Stimulated activated effector memory CD8-positive, alpha-beta T cell treated with anti-CD3 and anti-CD28 coated beads, Interleukin-12 subunit alpha, Interleukin-12 subunit beta, amount 100 ng/mL, for 72 hours (primary cell): ENCODE data around the gene CRX.
"Not testable (repeated sequence)": the region's sequence is repeated elsewhere in the genome, so short reads cannot be mapped to it uniquely, and the experiment has no call there.

ENCODE experiments used
- ATAC-seq: fragments of 150-1000 bp; cut with Tn5 transposase; 2 replicates; pipeline ENCODE4 v1.10.0; 2021
- DNase-seq, 2 donors: peaks; one replicate each; pipeline ENCODE4 v3.0.0; 2021 to 2022; ENCODE audit warnings: low spot score in 2 of 2
- H3K27ac Mint-ChIP-seq: one replicate; pipeline ENCODE4 v1.8.0; 2022; ENCODE audit warnings: mild to moderate bottlenecking, mixed read lengths
- H3K36me3 Mint-ChIP-seq: one replicate; pipeline ENCODE4 v1.8.0; 2022; ENCODE audit warnings: mild to moderate bottlenecking, mixed read lengths
- H3K4me1 Mint-ChIP-seq: one replicate; pipeline ENCODE4 v1.8.0; 2022; ENCODE audit warnings: mixed read lengths
- H3K4me3 Mint-ChIP-seq: one replicate; pipeline ENCODE4 v1.8.0; 2022; ENCODE audit warnings: mild to moderate bottlenecking, mixed read lengths
- H3K9me3 Mint-ChIP-seq: one replicate; pipeline ENCODE4 v1.8.0; 2022; ENCODE audit warnings: mixed read lengths

CRX gene

DNA sequence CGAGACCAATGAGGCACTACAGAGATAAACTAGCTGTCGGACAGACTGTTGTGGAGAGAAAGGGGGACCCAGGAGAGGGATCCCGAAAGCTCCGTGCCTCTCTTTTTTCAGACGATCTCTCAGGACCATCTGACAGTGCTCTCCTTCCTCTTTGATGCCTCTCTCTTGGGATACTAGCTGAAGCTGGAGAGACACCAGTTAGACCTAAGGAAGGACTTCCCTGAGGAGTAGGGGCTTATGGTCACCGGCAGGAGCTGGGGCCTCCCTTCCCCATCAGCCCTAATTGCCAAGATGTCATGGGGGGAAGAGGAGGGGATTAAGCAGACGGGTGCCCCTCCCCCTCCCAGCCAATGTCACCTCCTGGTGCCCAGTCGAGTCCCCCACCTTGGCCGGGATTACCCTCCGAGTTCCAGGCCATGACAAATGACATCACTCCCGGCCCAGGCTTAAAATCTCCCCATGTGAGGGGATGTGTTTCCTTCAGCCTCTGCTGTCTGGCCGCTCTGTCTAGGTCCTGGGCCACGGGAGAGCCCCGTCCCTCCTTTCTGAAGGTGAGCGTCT lies at the start of gene CRX:
Gene CRX, plus strand, starts transcription at position 478 of the 561 bp plus-strand sequence. CDS start 12,507 bp downstream, outside the sequence.
- Mint-ChIP-seq H3K27ac (no peak within 1 kb of the TSS), H3K4me1 (peaks cover 10% of the 10 kb centered on the region), H3K9me3 (no peaks in the 10 kb centered on the region), H3K36me3 (no peaks in the 10 kb centered on the region), H3K4me3 (no peak within 1 kb of the TSS)
- ATAC-seq, result no peak
- no peak for DNase-seq

DNA sequence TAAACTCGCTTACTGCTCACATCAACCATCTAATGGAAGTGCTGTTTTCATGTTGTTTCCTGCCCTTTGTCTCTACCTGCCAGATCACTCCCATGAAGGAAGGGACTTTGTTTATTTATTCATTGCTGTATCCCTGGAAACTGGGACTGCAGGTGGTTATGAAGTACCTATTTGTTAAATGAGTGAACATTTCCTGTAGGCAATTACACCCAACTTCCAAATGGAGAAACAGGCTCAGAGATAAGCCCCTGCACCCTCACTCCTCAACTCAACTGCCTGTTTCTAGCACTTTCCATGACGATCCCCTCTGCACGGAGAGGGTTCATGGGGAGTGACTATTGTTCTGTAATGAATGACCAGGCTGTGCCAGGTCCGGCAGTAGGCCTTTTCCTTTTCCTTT lies 45.2 kb upstream of the CRX start:
- no peak overlapping the region for H3K27ac Mint-ChIP-seq
- ATAC-seq, result no peak

DNA sequence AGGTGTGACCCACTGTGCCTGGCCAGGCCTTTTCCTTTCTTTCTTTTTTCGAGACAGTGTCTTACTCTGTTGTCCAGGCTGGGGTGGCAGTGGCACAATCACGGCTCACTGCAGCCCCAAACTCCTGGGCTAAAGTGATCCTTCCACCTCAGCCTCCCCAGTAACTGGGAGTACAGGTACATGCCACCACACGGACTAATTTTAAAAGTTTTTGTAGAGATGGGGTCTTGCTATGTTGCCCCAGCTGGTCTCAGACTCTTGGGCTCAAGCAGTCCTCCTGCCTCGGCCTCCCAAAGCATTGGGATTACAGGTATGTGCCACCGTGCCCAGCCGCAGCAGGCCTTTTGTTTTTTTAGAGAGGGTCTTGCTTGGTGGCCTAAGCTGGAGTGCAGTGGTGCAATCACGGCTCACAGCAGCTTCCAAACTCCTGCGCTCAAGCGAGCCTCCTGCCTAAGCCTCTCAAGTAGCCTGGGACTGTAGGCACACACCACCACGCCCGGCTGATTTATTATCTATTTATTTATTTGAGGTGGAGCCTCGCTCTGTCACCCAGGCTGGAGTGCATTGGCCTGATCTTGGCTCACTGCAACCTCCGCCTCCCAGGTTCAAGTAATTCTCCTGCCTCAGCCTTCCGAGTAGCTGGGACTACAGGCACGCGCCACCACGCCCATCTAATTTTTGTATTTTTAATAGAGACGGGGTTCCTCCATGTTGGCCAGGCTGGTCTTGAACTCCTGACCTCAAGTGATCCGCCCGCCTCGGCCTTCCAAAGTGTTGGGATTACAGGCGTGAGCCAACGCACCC lies 44.3 kb upstream of the CRX start:
- peak overlapping the region; percentile 94 for H3K4me3 Mint-ChIP-seq
- peaks cover 22% of the 10 kb centered on the region for H3K36me3 Mint-ChIP-seq
- ATAC-seq, DNase-seq, H3K9me3 Mint-ChIP-seq: not testable (repeated sequence)
- H3K4me1 Mint-ChIP-seq, result peaks cover 34% of the 10 kb centered on the region
- H3K27ac Mint-ChIP-seq, result peak overlapping the region; percentile 99

More for the DNA sequence above, 45.2 kb upstream of the CRX start:
- DNase-seq, result no peak
- H3K9me3 Mint-ChIP-seq, result no peaks in the 10 kb centered on the region
- peak overlapping the region; percentile 94 for H3K4me3 Mint-ChIP-seq
- H3K36me3 Mint-ChIP-seq, result peaks cover 13% of the 10 kb centered on the region
- peaks cover 31% of the 10 kb centered on the region for H3K4me1 Mint-ChIP-seq

DNA sequence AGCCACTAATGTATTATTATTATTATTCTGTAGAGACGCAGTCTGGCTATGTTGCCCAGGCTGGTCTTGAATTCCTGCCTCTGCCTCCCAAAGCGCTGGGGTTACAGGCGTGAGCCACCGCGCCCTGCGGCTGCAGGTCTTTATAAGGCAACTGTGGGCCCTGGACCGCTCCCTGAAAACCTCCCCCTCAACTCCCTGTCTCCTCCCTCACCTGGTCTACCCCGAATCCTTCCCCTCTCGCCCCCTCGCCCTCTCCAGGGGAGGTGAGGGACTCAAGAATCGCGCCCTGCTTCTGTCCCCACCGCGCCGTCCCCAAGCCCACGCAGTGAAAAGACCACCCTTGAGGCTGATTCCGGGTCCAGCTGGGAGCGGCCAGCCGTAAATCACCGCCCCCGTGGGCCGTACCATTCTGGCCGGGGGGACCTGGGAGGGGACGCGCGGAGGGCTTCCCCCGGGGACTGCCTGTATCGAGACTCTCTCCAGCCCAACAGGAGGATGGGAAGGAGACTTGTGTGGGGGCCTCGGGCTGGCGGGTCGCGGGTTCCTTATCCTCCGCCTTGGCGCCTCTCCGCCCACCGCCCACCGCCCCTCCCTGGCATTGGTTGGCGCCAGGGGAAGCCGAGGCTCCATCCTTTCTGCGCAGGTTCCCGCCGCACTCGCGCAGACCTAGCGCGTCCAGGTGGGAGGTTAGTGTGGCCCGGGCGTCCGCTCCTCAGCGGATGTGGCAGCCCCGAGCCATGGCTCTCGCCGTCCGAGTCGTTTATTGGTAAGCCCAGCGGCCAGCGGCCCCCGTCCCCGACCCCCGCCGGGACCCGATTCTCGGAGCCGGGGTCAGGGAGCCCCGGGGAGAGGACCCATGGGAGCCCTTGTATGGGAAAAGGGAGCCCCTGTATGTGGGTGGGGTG lies 43.4 kb upstream of the CRX start, which contains the start of gene SELENOW:
Gene SELENOW, plus strand, starts transcription at position 655 of the 905 bp plus-strand sequence. Its CDS starts 83 bp downstream, at position 738.
- Mint-ChIP-seq H3K4me3 (peak within 1 kb of the TSS; percentile 94), H3K4me1 (peaks cover 34% of the 10 kb centered on the region), H3K9me3 (no peaks in the 10 kb centered on the region), H3K36me3 (peaks cover 31% of the 10 kb centered on the region), H3K27ac (peak within 1 kb of the TSS; percentile 99)
- DNase-seq, result peak; percentile 83 to 94
- ATAC-seq, result peak; percentile 96

DNA sequence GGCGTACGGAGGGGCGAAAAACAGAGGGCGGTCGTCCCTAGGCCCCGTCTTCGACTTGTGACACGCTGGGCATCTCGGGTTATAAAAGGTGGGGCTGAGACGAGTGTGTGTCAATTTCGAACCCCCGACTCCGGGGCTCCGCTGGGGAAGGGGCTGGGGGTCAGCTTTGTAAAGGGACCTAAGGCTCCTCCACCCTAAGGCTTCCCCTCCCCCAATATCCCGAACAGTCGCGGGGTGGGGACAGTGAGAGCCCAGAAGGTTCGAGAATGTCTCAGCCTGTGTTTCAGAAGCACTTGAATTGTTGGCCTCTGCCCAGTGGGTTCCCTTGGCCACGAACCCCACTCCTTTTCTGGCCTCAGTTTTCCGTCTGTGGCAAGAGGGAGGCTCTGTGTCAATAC lies 42.8 kb upstream of the CRX start:
- peaks cover 34% of the 10 kb centered on the region for H3K4me1 Mint-ChIP-seq
- peak overlapping the region; percentile 94 for H3K4me3 Mint-ChIP-seq
- ATAC-seq (peak; percentile 11), DNase-seq (peak in 1 of 2 donors; percentile 61)
- H3K27ac Mint-ChIP-seq, result peak overlapping the region; percentile 99
- H3K36me3 Mint-ChIP-seq, result peaks cover 37% of the 10 kb centered on the region
- H3K9me3 Mint-ChIP-seq, result no peaks in the 10 kb centered on the region

DNA sequence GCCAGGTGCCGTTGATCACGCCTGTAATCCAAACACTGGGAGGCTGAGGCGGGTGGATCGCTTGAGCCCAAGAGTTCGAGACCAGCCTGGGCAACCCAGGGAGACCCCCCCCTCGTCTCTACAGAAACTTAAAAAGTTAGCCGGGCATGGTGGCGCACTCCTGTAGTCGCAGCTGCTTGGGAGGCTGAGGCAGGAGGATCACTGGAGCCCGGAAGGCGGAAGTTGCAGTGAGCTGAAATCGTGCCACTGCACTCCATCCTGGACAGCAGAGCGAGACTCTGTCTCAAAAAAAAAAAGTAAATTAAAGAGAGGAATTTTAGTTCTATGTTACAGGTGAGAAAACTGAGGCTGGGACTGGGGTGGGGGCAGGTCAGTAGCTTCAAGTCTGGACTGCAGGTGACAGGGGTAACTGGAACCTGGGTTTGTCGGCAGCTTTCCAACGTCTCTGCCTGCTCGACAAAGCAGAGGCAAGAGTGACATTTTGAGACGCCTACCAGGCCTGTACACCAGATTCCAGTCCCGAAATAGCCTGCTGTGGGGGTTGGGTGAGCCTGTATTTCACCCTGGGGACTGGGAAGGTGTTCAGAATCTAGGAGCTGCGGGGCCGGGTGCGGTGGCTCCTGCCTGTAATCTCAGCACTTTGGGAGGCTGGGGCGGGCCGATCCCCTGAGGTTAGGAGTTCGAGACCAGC lies 42.1 kb upstream of the CRX start:
- Mint-ChIP-seq H3K4me3 (peak overlapping the region; percentile 94), H3K4me1 (peaks cover 39% of the 10 kb centered on the region), H3K27ac (peak overlapping the region; percentile 99), H3K36me3 (peaks cover 44% of the 10 kb centered on the region), H3K9me3 (no peaks in the 10 kb centered on the region)
- ATAC-seq, result no peak
- DNase-seq, result no peak

DNA sequence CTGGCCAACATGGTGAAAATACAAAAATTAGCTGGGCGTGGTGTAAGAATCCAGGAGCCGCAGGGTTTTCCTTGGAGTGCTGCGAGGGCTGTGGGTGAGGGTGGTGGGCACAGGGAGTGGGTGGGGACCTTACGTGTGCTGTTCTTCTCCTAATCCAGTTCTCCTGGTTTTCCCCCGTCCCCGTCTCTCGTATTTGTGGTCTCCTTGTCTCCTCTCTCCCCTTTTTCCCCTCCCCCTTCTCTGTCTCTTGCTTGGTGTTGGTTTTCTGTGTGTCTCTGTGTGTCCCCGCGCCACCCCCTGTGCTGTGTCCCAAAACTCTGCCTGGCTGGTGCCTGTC lies 41.6 kb upstream of the CRX start:
- DNase-seq, result no peak
- H3K4me1 Mint-ChIP-seq, result peaks cover 40% of the 10 kb centered on the region
- H3K9me3 Mint-ChIP-seq, result no peaks in the 10 kb centered on the region
- H3K36me3 Mint-ChIP-seq, result peaks cover 50% of the 10 kb centered on the region
- peak overlapping the region; percentile 94 for H3K4me3 Mint-ChIP-seq
- H3K27ac Mint-ChIP-seq, result peak overlapping the region; percentile 99
- no peak for ATAC-seq

DNA sequence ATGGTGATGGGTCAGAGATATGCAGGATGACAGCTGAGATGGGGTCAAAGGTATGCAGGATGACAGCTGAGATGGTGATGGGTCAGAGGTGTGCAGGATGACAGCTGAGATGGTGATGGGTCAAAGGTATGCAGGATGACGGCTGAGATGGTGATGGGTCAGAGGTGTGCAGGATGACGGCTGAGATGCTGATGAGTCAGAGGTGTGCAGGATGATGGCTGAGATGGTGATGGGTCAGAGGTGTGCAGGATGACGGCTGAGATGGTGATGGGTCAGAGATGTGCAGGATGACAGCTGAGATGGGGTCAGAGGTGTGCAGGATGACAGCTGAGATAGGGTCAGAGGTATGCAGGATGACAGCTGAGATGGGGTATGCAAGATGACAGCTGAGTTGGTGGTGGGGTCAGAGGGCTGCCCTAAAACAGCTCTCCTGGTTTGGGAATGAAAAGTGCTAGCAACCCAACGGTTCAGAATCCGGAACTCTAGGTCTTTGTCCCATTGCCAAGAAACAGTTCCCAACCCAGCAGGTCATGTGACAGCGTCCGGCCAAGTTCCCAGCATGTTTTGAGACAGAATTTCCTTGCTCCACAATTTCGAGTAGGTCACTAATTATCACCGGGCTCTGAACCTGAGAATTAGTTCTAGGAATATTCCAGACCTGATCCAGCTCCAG lies 40.0 kb upstream of the CRX start:
- H3K9me3 Mint-ChIP-seq, result no peaks in the 10 kb centered on the region
- ATAC-seq (no peak), DNase-seq (no peak)
- H3K27ac Mint-ChIP-seq, result no peak overlapping the region
- H3K4me3 Mint-ChIP-seq, result no peak overlapping the region
- peaks cover 40% of the 10 kb centered on the region for H3K4me1 Mint-ChIP-seq
- H3K36me3 Mint-ChIP-seq, result peaks cover 62% of the 10 kb centered on the region

DNA sequence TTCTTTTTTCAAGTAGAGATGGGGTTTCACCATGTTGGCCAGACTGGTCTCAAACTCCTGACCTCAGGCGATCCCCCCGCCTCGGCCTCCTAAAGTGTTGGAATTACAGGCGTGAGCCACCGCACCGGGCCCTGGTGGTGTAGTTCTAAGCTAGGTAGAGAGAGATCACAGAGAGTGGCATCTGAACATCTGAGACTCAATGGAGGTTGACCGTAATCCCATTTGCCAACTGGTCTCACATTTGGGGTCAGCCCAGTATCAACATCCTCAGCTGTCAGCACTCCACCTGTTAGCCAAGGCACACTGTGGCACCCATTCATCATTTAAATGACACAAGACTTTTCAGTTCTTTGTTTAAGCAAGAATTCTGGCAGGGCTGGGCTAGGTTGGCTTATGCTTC lies 35.2 kb upstream of the CRX start:
- no peak for ATAC-seq
- no peak for DNase-seq
- no peak overlapping the region for H3K27ac Mint-ChIP-seq
- peaks cover 9% of the 10 kb centered on the region for H3K4me1 Mint-ChIP-seq
- H3K9me3 Mint-ChIP-seq, result no peaks in the 10 kb centered on the region
- no peak overlapping the region for H3K4me3 Mint-ChIP-seq
- peaks cover 48% of the 10 kb centered on the region for H3K36me3 Mint-ChIP-seq

DNA sequence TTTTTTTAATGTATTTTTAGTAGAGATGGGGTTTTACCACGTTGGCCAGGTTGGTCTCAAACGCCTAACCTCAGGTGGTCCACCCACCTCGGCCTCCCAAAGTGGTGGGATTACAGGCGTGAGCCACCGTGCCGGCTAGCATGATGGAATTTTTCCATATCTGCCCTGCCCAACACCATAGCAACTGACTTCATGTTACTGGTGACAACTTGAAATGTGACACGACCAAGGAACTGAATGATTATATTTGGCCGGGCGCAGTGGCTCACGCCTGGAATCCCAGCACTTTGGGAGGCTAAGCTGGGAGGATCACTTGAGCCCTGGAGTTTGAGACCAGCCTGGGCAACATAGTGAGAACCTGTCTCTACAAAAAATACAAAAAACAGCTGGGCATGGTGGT lies 34.4 kb upstream of the CRX start:
- not testable (repeated sequence) for H3K4me1 Mint-ChIP-seq, H3K9me3 Mint-ChIP-seq, DNase-seq, H3K4me3 Mint-ChIP-seq, ATAC-seq, H3K27ac Mint-ChIP-seq
- H3K36me3 Mint-ChIP-seq, result peaks cover 41% of the 10 kb centered on the region

DNA sequence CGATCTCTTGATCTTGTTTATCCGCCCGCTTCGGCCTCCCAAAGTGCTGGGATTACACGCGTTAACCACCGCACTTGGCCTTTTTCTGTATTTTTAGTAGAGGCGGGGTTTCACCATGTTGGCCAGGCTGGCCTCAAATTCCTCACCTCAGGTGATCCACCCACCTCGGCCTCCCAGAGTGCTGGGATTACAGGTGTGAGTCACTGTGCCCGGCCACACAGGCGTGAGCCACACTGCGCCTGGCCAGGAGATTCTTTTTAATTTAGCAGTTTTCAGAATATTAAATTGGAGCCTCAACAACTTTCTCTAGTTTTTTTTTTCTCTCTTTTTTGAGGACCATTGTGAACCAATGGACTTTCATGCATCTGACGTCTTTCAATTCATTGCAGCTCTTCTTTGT lies 31.9 kb upstream of the CRX start:
- not testable (repeated sequence) for H3K27ac Mint-ChIP-seq, ATAC-seq, H3K4me1 Mint-ChIP-seq, H3K4me3 Mint-ChIP-seq, H3K9me3 Mint-ChIP-seq, DNase-seq
- peaks cover 16% of the 10 kb centered on the region for H3K36me3 Mint-ChIP-seq

DNA sequence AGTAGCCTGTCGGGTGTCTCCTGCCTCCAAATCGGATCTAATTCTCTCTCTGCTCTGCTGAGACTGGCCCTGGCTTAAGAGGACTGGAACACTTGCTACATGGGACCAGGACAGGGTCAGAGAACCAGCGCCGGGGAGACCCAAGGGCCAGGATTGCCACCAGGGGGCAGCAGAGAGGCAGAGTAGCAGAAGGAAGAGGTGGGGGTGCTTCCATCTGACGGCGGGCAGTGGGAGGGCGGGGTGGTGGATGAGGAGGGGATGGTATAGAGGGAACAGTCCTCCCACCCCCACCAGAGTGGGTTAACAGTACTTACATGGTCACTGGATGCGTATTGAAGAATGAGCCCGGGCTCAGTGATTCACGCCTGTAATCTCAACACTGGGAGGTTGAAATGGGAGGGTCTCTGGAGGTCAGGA lies 31.3 kb upstream of the CRX start:
- DNase-seq (peak; percentile 79 to 94), ATAC-seq (peak; percentile 81)
- no peak overlapping the region for H3K4me3 Mint-ChIP-seq
- no peaks in the 10 kb centered on the region for H3K4me1 Mint-ChIP-seq
- peaks cover 10% of the 10 kb centered on the region for H3K36me3 Mint-ChIP-seq
- no peak overlapping the region for H3K27ac Mint-ChIP-seq
- H3K9me3 Mint-ChIP-seq, result no peaks in the 10 kb centered on the region

DNA sequence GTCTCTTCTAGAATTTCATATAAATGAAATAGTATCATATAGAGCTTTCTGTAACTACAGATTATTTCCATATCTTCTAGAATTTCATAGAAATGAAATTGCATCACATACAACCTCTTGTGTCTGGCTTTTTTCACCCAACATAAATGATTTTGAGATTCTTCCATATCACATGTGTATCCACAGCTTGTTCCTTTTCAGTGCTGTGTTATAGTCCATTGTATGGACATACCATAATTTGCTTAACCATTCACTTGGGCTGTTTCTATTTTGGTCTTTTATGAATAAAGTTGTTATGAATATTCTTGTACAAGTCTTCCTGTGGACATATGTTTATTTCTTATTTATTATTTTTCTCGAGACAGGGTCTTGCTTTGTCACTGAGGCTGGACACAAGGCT lies 29.1 kb upstream of the CRX start:
- Mint-ChIP-seq H3K4me1 (no peaks in the 10 kb centered on the region), H3K36me3 (no peaks in the 10 kb centered on the region), H3K9me3 (no peaks in the 10 kb centered on the region), H3K4me3 (no peak overlapping the region), H3K27ac (no peak overlapping the region)
- DNase-seq, result no peak
- ATAC-seq, result no peak

DNA sequence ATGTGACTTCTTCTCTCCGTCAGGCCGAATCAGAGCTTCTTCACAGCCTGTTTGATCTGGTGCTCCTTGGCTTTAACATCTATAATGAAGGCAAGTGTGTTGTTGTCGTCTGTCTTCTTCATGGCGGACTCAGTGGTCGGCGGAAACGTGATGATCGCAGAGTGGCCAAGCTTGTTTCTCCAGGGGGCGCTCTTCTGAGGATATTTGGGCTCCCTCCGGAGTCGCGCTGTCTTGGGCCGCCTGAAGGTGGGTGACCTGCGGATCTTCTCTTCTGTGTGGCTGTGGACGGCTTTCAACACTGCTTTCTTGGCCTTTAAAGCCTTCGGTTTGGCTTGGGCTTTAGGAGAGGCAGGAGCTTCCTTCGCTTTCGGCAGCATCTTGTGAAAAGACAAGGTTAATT lies 27.2 kb upstream of the CRX start:
- Mint-ChIP-seq H3K36me3 (no peaks in the 10 kb centered on the region), H3K4me1 (no peaks in the 10 kb centered on the region), H3K9me3 (no peaks in the 10 kb centered on the region), H3K4me3 (no peak overlapping the region), H3K27ac (no peak overlapping the region)
- ATAC-seq, result no peak
- no peak for DNase-seq
